Measurements from ENCODE around the gene CLIP1.
A peak's percentile ranks its signal among the peaks of the same experiment; 100 is the strongest.
"Not testable (repeated sequence)": the region's sequence is repeated elsewhere in the genome, so short reads cannot be mapped to it uniquely, and the experiment has no call there.

CLIP1 gene
- 117 to 169 (median 142) reads per million in 4 experiments for total RNA-seq

- peak; percentile 22 for DNase-seq
Observed at GRCh38 chr12:122421821-122422729, at the start of gene CLIP1. TSS of gene CLIP1 (minus strand) at chr12:122422669. CDS start at chr12:122380452, 42,217 bp downstream.

GRCh38 chr12:122471324-122472226 lies 49.1 kb upstream of the CLIP1 start:
- DNase-seq, result no peak

GRCh38 chr12:122470576-122470975 lies 48.1 kb upstream of the CLIP1 start:
- DNase-seq, result not testable (repeated sequence)

- not testable (repeated sequence) for DNase-seq
Observed at GRCh38 chr12:122469856-122470255, 47.4 kb upstream of the CLIP1 start.

- DNase-seq, result no peak
Observed at GRCh38 chr12:122467983-122468382, 45.5 kb upstream of the CLIP1 start.

- not testable (repeated sequence) for DNase-seq
Observed at GRCh38 chr12:122464317-122465042, 42.0 kb upstream of the CLIP1 start.

GRCh38 chr12:122460641-122461040 lies 38.2 kb upstream of the CLIP1 start:
- DNase-seq, result no peak

- DNase-seq, result no peak
Observed at GRCh38 chr12:122460061-122460460, 37.6 kb upstream of the CLIP1 start.

GRCh38 chr12:122459211-122459610 lies 36.7 kb upstream of the CLIP1 start:
- no peak for DNase-seq

- DNase-seq, result no peak
Observed at GRCh38 chr12:122458105-122459035, 35.9 kb upstream of the CLIP1 start.

GRCh38 chr12:122457627-122458026 lies 35.2 kb upstream of the CLIP1 start:
- DNase-seq, result no peak

- no peak for DNase-seq
Observed at GRCh38 chr12:122454739-122455138, 32.3 kb upstream of the CLIP1 start.

GRCh38 chr12:122454250-122454721 lies 31.8 kb upstream of the CLIP1 start:
- no peak for DNase-seq

GRCh38 chr12:122452701-122453285 lies 30.3 kb upstream of the CLIP1 start:
- DNase-seq, result no peak

GRCh38 chr12:122449317-122449716 lies 26.8 kb upstream of the CLIP1 start:
- no peak for DNase-seq

- not testable (repeated sequence) for DNase-seq
Observed at GRCh38 chr12:122447825-122448224, 25.4 kb upstream of the CLIP1 start.

GRCh38 chr12:122446390-122446789 lies 23.9 kb upstream of the CLIP1 start:
- not testable (repeated sequence) for DNase-seq

GRCh38 chr12:122444071-122444470 lies 21.6 kb upstream of the CLIP1 start:
- not testable (repeated sequence) for DNase-seq

- DNase-seq, result not testable (repeated sequence)
Observed at GRCh38 chr12:122438822-122439221, 16.4 kb upstream of the CLIP1 start.

- no peak for DNase-seq
Observed at GRCh38 chr12:122437656-122438121, 15.2 kb upstream of the CLIP1 start.

GRCh38 chr12:122435186-122435585 lies 12.7 kb upstream of the CLIP1 start:
- DNase-seq, result no peak

All from effector CD8-positive, alpha-beta T cell (primary cell).